ENCODE measurements around the gene ST3GAL3.

DNA sequence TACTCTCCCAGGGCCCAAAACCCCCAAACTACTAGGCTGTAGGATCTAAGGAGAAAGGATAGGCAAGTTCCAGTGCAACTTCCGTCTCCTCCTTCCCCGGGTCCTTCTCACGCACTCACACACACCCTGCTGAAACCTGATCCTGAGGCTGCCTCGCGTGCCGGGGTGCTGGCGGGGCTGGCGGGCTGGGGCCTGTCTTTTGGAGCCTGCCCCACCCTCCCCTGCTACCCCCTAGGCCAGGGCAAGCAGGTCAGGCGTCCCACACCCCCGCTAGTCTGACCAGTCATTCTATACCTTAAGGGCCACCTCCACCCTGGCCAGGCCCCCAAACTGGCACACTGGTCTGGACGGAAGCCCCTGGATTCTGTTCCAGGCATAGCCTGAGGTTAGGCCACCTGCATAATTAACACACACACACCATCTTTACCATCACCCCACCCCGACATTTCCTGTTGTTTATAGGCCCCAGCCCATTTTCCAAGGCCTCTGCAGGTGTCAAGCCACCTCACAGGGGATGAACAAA lies 178.0 kb downstream of the ST3GAL3 start:
- TF ChIP-seq, protein P1, sequence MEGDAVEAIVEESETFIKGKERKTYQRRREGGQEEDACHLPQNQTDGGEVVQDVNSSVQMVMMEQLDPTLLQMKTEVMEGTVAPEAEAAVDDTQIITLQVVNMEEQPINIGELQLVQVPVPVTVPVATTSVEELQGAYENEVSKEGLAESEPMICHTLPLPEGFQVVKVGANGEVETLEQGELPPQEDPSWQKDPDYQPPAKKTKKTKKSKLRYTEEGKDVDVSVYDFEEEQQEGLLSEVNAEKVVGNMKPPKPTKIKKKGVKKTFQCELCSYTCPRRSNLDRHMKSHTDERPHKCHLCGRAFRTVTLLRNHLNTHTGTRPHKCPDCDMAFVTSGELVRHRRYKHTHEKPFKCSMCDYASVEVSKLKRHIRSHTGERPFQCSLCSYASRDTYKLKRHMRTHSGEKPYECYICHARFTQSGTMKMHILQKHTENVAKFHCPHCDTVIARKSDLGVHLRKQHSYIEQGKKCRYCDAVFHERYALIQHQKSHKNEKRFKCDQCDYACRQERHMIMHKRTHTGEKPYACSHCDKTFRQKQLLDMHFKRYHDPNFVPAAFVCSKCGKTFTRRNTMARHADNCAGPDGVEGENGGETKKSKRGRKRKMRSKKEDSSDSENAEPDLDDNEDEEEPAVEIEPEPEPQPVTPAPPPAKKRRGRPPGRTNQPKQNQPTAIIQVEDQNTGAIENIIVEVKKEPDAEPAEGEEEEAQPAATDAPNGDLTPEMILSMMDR (conservative IDR thresholded peaks at IDR 0.05 in 1 of 2, IDR thresholded peaks at IDR 0.05 in 1 of 2; ENCODE audit: low read depth in 1 of 2, low read length in 2 of 2), result no peak
- TF ChIP-seq EZH2 (IDR thresholded peaks at IDR 0.05; ENCODE audit: low read length, missing control alignments), result no peak
